Activated naive CD8-positive, alpha-beta T cell treated with anti-CD3 and anti-CD28 coated beads, Interleukin-2, amount 50 U/mL, for 24 hours (primary cell): ENCODE measurements around the gene GRHPR.
"Not testable (repeated sequence)": the region's sequence is repeated elsewhere in the genome, so short reads cannot be mapped to it uniquely, and the experiment has no call there.

ENCODE experiments used
- ATAC-seq: fragments of 150-1000 bp; cut with Tn5 transposase; one replicate; pipeline ENCODE4 v1.10.0; 2021
- DNase-seq: peaks from one replicate; pipeline ENCODE4 v3.0.0; 2021
- H3K27ac Mint-ChIP-seq: one replicate; pipeline ENCODE4 v1.8.0; 2021; ENCODE audit warnings: mild to moderate bottlenecking, mixed read lengths
- H3K27me3 Mint-ChIP-seq: one replicate; pipeline ENCODE4 v1.8.0; 2021; ENCODE audit warnings: mixed read lengths
- H3K36me3 Mint-ChIP-seq: one replicate; pipeline ENCODE4 v1.8.0; 2021; ENCODE audit warnings: low read depth, mixed read lengths
- H3K4me1 Mint-ChIP-seq: one replicate; pipeline ENCODE4 v1.8.0; 2021; ENCODE audit warnings: mixed read lengths
- H3K4me3 Mint-ChIP-seq: one replicate; pipeline ENCODE4 v1.8.0; 2021; ENCODE audit warnings: mild to moderate bottlenecking, moderate library complexity, mixed read lengths
- H3K9me3 Mint-ChIP-seq: one replicate; pipeline ENCODE4 v1.8.0; 2021; ENCODE audit warnings: mixed read lengths

Gene GRHPR

GRCh38 chr9:37464426-37465248, 42.1 kb downstream of the GRHPR start:
- DNase-seq, result no peak
- peak overlapping the region; percentile 93 for H3K4me3 Mint-ChIP-seq
- peak overlapping the region; percentile 96 for H3K27ac Mint-ChIP-seq
- ATAC-seq, result peak; percentile 20
- H3K36me3 Mint-ChIP-seq, result peaks cover 5% of the 10 kb centered on the region
- no peaks in the 10 kb centered on the region for H3K27me3 Mint-ChIP-seq
- H3K4me1 Mint-ChIP-seq, result peaks cover 50% of the 10 kb centered on the region
- H3K9me3 Mint-ChIP-seq, result no peaks in the 10 kb centered on the region

- Mint-ChIP-seq H3K9me3 (no peaks in the 10 kb centered on the region), H3K4me1 (peaks cover 50% of the 10 kb centered on the region), H3K27ac (peak within 1 kb of the TSS; percentile 96), H3K4me3 (peak within 1 kb of the TSS; percentile 93), H3K27me3 (no peaks in the 10 kb centered on the region), H3K36me3 (peaks cover 5% of the 10 kb centered on the region)
- ATAC-seq, result peak; percentile 81
- peak; percentile 98 for DNase-seq
Observed at GRCh38 chr9:37465249-37466036, 42.9 kb downstream of the GRHPR start, which contains the start of gene ZBTB5. TSS of gene ZBTB5 (minus strand) at chr9:37465450. CDS start at chr9:37442551, 22,899 bp downstream.

GRCh38 chr9:37466037-37466709, 43.7 kb downstream of the GRHPR start:
- peak; percentile 34 for DNase-seq
- Mint-ChIP-seq H3K36me3 (peaks cover 5% of the 10 kb centered on the region), H3K4me3 (peak overlapping the region; percentile 93), H3K27ac (peak overlapping the region; percentile 96), H3K4me1 (peaks cover 48% of the 10 kb centered on the region), H3K27me3 (no peaks in the 10 kb centered on the region), H3K9me3 (no peaks in the 10 kb centered on the region)
- no peak for ATAC-seq

- ATAC-seq, result not testable (repeated sequence)
Observed at GRCh38 chr9:37467530-37467929, 45.0 kb downstream of the GRHPR start.

GRCh38 chr9:37468620-37469019, 46.1 kb downstream of the GRHPR start:
- Mint-ChIP-seq H3K27ac (no peak overlapping the region), H3K4me3 (no peak overlapping the region), H3K36me3 (no peaks in the 10 kb centered on the region), H3K9me3 (peaks cover 4% of the 10 kb centered on the region), H3K4me1 (peaks cover 36% of the 10 kb centered on the region), H3K27me3 (no peaks in the 10 kb centered on the region)
- ATAC-seq, result no peak
- DNase-seq, result no peak

More at GRCh38 chr9:37467530-37467929, 45.0 kb downstream of the GRHPR start:
- not testable (repeated sequence) for DNase-seq, H3K36me3 Mint-ChIP-seq, H3K4me3 Mint-ChIP-seq, H3K9me3 Mint-ChIP-seq, H3K27me3 Mint-ChIP-seq, H3K27ac Mint-ChIP-seq
- peaks cover 44% of the 10 kb centered on the region for H3K4me1 Mint-ChIP-seq

GRCh38 chr9:37471942-37472684, 49.6 kb downstream of the GRHPR start:
- H3K27me3 Mint-ChIP-seq, result peaks cover 1% of the 10 kb centered on the region
- ATAC-seq, result no peak
- H3K9me3 Mint-ChIP-seq, result peaks cover 5% of the 10 kb centered on the region
- peak overlapping the region; percentile 71 for H3K4me3 Mint-ChIP-seq
- no peak for DNase-seq
- H3K4me1 Mint-ChIP-seq, result peaks cover 9% of the 10 kb centered on the region
- H3K27ac Mint-ChIP-seq, result peak overlapping the region; percentile 59
- no peaks in the 10 kb centered on the region for H3K36me3 Mint-ChIP-seq

GRCh38 chr9:37473982-37474381, 51.5 kb downstream of the GRHPR start:
- not testable (repeated sequence) for DNase-seq, H3K9me3 Mint-ChIP-seq, H3K4me3 Mint-ChIP-seq, ATAC-seq, H3K27ac Mint-ChIP-seq, H3K36me3 Mint-ChIP-seq
- Mint-ChIP-seq H3K27me3 (peaks cover 14% of the 10 kb centered on the region), H3K4me1 (peaks cover 12% of the 10 kb centered on the region)

GRCh38 chr9:37474438-37474837, 51.9 kb downstream of the GRHPR start:
- Mint-ChIP-seq H3K27me3 (peaks cover 14% of the 10 kb centered on the region), H3K27ac (no peak overlapping the region), H3K9me3 (peaks cover 5% of the 10 kb centered on the region), H3K36me3 (no peaks in the 10 kb centered on the region), H3K4me1 (peaks cover 12% of the 10 kb centered on the region), H3K4me3 (no peak overlapping the region)
- DNase-seq (no peak), ATAC-seq (no peak)

- H3K4me3 Mint-ChIP-seq, result no peak overlapping the region
- H3K36me3 Mint-ChIP-seq, result no peaks in the 10 kb centered on the region
- H3K27ac Mint-ChIP-seq, result no peak overlapping the region
- no peak for ATAC-seq
- peaks cover 24% of the 10 kb centered on the region for H3K27me3 Mint-ChIP-seq
- peaks cover 14% of the 10 kb centered on the region for H3K4me1 Mint-ChIP-seq
- peaks cover 5% of the 10 kb centered on the region for H3K9me3 Mint-ChIP-seq
- DNase-seq, result no peak
Observed at GRCh38 chr9:37476930-37477329, 54.4 kb downstream of the GRHPR start.

- not testable (repeated sequence) for H3K36me3 Mint-ChIP-seq, DNase-seq, ATAC-seq, H3K9me3 Mint-ChIP-seq, H3K4me1 Mint-ChIP-seq, H3K27ac Mint-ChIP-seq, H3K4me3 Mint-ChIP-seq
- peaks cover 24% of the 10 kb centered on the region for H3K27me3 Mint-ChIP-seq
Observed at GRCh38 chr9:37477443-37477842, 54.9 kb downstream of the GRHPR start.

- not testable (repeated sequence) for H3K27ac Mint-ChIP-seq, H3K4me3 Mint-ChIP-seq, H3K9me3 Mint-ChIP-seq, ATAC-seq, DNase-seq, H3K36me3 Mint-ChIP-seq, H3K4me1 Mint-ChIP-seq
- peaks cover 24% of the 10 kb centered on the region for H3K27me3 Mint-ChIP-seq
Observed at GRCh38 chr9:37477987-37478619, 55.6 kb downstream of the GRHPR start.

- ATAC-seq (no peak), DNase-seq (no peak)
- no peak overlapping the region for H3K27ac Mint-ChIP-seq
- H3K36me3 Mint-ChIP-seq, result no peaks in the 10 kb centered on the region
- peaks cover 15% of the 10 kb centered on the region for H3K4me1 Mint-ChIP-seq
- peaks cover 24% of the 10 kb centered on the region for H3K27me3 Mint-ChIP-seq
- no peaks in the 10 kb centered on the region for H3K9me3 Mint-ChIP-seq
- no peak overlapping the region for H3K4me3 Mint-ChIP-seq
Observed at GRCh38 chr9:37480759-37481158, 58.3 kb downstream of the GRHPR start.

- H3K36me3 Mint-ChIP-seq, result peaks cover 28% of the 10 kb centered on the region
Observed at GRCh38 chr9:37485389-37486255, 63.1 kb downstream of the GRHPR start, which contains the start of gene POLR1E. TSS of gene POLR1E (plus strand) at chr9:37485948. CDS start at chr9:37486048, 100 bp downstream.

More at GRCh38 chr9:37485389-37486255, 63.1 kb downstream of the GRHPR start, which contains the start of gene POLR1E:
- Mint-ChIP-seq H3K4me1 (peaks cover 39% of the 10 kb centered on the region), H3K4me3 (peak within 1 kb of the TSS; percentile 90), H3K27me3 (peaks cover 6% of the 10 kb centered on the region), H3K9me3 (no peaks in the 10 kb centered on the region), H3K27ac (peak within 1 kb of the TSS; percentile 86)
- ATAC-seq, result peak; percentile 96
- DNase-seq, result peak; percentile 97
